Uterus (tissue), 2 donors: Measurements from ENCODE around the gene PRUNE2.

Experiments
- CTCF ChIP-seq, 4 experiments: fragments of 200-600 bp in 2 of 4; fragments of 450-650 bp in 2 of 4; sonication (generic) in 2 of 4; IDR thresholded peaks; one replicate each; pipeline ENCODE4 v1.5.1; 2016 to 2019; ENCODE audit warnings: antibody characterized with exemption in 4 of 4, mild to moderate bottlenecking in 2 of 4, moderate library complexity in 1 of 4
- POLR2A ChIP-seq, 2 donors: fragments of 450-650 bp; IDR thresholded peaks; one replicate each; pipeline ENCODE4 v1.6.1; 2016; ENCODE audit warnings: antibody characterized with exemption in 2 of 2, mild to moderate bottlenecking in 1 of 2, moderate library complexity in 1 of 2

GRCh38 chr9:76808636-76809035 is 97.3 kb downstream of the PRUNE2 start:
- no peak for TF ChIP-seq CTCF (IDR thresholded peaks at IDR 0.05)
- TF ChIP-seq POLR2A (IDR thresholded peaks at IDR 0.05): no peak
